ENCODE data around the gene SH3BP4.

The SH3BP4 gene

DNA sequence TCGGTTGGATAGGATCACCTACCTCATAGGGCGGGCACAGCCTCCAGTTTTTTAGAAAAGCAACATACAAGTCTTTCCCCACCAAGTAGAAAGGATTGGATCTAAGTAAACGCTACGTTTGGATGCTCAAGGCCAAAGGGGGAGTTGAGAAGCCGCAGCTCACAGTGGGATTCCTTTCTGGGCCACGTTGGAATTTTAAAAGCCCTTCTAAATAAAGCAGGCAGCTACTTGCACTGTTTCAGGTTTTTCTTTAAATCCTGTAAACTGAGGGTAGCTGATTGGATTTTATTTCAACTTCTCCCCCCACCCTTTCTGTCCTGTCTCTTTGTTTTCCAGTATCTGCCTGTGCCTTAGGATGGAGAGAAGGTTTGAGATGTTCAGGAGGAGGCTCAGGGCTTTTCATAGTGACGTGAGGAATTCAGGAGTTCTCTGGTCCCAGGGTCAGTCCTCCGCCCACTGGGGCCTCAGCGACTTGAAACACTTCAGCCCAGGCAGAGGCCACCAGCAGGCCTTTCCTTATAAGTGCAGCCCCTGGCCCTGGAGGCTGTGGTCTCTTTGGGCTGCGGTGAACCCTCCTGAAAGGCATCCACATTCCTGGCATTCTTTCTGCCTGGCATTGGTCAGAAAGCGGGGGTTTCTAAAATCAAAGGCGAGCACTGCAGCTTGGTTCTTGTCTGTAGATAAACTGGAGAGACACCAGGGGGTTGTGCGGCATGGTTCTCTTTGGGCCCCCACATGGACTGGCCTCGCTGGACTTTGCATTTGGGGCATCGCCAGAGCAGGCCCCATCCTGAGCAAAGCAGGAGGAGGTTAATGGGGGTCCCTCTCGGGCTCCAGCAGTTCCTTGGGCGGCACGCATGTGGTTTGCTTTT, 44.5 kb downstream of the SH3BP4 start:
- H3K27ac ChIP-seq (ENCODE audit: low read depth, low read length), result no peak overlapping the region
- H3K9me2 ChIP-seq (replicated peaks; ENCODE audit: insufficient read depth, low read length), result no peaks in the 10 kb centered on the region
- H3K9ac ChIP-seq (ENCODE audit: low read length), result no peak overlapping the region
- H4K20me1 ChIP-seq (ENCODE audit: low read depth, low read length), result no peaks in the 10 kb centered on the region
- H3K79me2 ChIP-seq (ENCODE audit: insufficient read depth, low read length), result no peaks in the 10 kb centered on the region
- H3F3A ChIP-seq (ENCODE audit: insufficient read depth), result no peaks in the 10 kb centered on the region
- no peaks in the 10 kb centered on the region for H3K9me3 ChIP-seq (ENCODE audit: insufficient read depth, low read length)
- no peak overlapping the region for H3K4me3 ChIP-seq (ENCODE audit: insufficient read depth, low read length, poor library complexity, severe bottlenecking)
- TF ChIP-seq, protein P1, sequence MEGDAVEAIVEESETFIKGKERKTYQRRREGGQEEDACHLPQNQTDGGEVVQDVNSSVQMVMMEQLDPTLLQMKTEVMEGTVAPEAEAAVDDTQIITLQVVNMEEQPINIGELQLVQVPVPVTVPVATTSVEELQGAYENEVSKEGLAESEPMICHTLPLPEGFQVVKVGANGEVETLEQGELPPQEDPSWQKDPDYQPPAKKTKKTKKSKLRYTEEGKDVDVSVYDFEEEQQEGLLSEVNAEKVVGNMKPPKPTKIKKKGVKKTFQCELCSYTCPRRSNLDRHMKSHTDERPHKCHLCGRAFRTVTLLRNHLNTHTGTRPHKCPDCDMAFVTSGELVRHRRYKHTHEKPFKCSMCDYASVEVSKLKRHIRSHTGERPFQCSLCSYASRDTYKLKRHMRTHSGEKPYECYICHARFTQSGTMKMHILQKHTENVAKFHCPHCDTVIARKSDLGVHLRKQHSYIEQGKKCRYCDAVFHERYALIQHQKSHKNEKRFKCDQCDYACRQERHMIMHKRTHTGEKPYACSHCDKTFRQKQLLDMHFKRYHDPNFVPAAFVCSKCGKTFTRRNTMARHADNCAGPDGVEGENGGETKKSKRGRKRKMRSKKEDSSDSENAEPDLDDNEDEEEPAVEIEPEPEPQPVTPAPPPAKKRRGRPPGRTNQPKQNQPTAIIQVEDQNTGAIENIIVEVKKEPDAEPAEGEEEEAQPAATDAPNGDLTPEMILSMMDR (IDR thresholded peaks at IDR 0.05; ENCODE audit: insufficient read depth, low read length, poor library complexity, severe bottlenecking), result no peak
- H3K27me3 ChIP-seq (ENCODE audit: low read length), result no peaks in the 10 kb centered on the region
- H3K36me3 ChIP-seq (ENCODE audit: low read length), result no peaks in the 10 kb centered on the region
- H3K4me2 ChIP-seq (ENCODE audit: low read depth, low read length, poor library complexity, severe bottlenecking), result no peak overlapping the region
- H2AFZ ChIP-seq (ENCODE audit: low read depth, low read length, severe bottlenecking), result no peak overlapping the region

GRCh38 chr2:234996941-234997270, 45.1 kb downstream of the SH3BP4 start:
- Histone ChIP-seq H3K36me3 (ENCODE audit: low read length) (no peaks in the 10 kb centered on the region), H3K27ac (ENCODE audit: low read depth, low read length) (no peak overlapping the region), H2AFZ (ENCODE audit: low read depth, low read length, severe bottlenecking) (no peak overlapping the region), H3K9me2 (replicated peaks; ENCODE audit: insufficient read depth, low read length) (no peaks in the 10 kb centered on the region), H3K9ac (ENCODE audit: low read length) (no peak overlapping the region), H3K27me3 (ENCODE audit: low read length) (no peaks in the 10 kb centered on the region), H3K4me3 (ENCODE audit: insufficient read depth, low read length, poor library complexity, severe bottlenecking) (no peak overlapping the region), H4K20me1 (ENCODE audit: low read depth, low read length) (no peaks in the 10 kb centered on the region), H3K79me2 (ENCODE audit: insufficient read depth, low read length) (no peaks in the 10 kb centered on the region), H3F3A (ENCODE audit: insufficient read depth) (no peaks in the 10 kb centered on the region), H3K9me3 (ENCODE audit: insufficient read depth, low read length) (no peaks in the 10 kb centered on the region), H3K4me2 (ENCODE audit: low read depth, low read length, poor library complexity, severe bottlenecking) (no peak overlapping the region)
- no peak for TF ChIP-seq EZH2phosphoT487 (conservative IDR thresholded peaks at IDR 0.05; ENCODE audit: low read length)
- TF ChIP-seq, protein P1 (IDR thresholded peaks at IDR 0.05; ENCODE audit: insufficient read depth, low read length, poor library complexity, severe bottlenecking), result no peak

DNA sequence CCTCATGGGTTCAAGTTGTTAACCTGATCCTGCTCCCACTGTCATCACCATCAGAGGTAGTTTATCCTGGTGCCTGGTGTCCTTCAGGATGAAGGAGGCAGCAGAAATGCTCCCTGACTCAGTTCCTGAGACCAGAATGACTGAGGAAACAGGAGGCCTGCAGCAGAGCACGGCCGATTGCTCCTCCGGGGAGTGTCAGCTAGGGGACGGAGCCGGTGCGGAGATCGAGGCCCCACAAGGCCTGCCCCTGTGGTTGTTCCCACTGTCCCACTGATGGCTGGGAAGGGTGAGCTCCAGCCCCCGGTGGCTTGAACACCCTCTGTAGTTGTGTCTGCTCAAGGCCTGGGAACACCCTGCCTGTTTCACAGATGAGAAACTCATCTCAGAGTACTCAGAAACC, 45.6 kb downstream of the SH3BP4 start:
- no peaks in the 10 kb centered on the region for H3K9me3 ChIP-seq (ENCODE audit: insufficient read depth, low read length)
- H3K79me2 ChIP-seq (ENCODE audit: insufficient read depth, low read length), result no peaks in the 10 kb centered on the region
- H3K4me2 ChIP-seq (ENCODE audit: low read depth, low read length, poor library complexity, severe bottlenecking), result no peak overlapping the region
- no peak overlapping the region for H3K9ac ChIP-seq (ENCODE audit: low read length)
- H2AFZ ChIP-seq (ENCODE audit: low read depth, low read length, severe bottlenecking), result no peak overlapping the region
- no peak for TF ChIP-seq EZH2phosphoT487 (conservative IDR thresholded peaks at IDR 0.05; ENCODE audit: low read length)
- TF ChIP-seq, protein P1 (IDR thresholded peaks at IDR 0.05; ENCODE audit: insufficient read depth, low read length, poor library complexity, severe bottlenecking), result no peak
- H3F3A ChIP-seq (ENCODE audit: insufficient read depth), result no peaks in the 10 kb centered on the region
- H3K27me3 ChIP-seq (ENCODE audit: low read length), result no peaks in the 10 kb centered on the region
- no peaks in the 10 kb centered on the region for H3K9me2 ChIP-seq (replicated peaks; ENCODE audit: insufficient read depth, low read length)
- no peak overlapping the region for H3K27ac ChIP-seq (ENCODE audit: low read depth, low read length)
- H3K36me3 ChIP-seq (ENCODE audit: low read length), result no peaks in the 10 kb centered on the region
- H3K4me3 ChIP-seq (ENCODE audit: insufficient read depth, low read length, poor library complexity, severe bottlenecking), result no peak overlapping the region
- H4K20me1 ChIP-seq (ENCODE audit: low read depth, low read length), result no peaks in the 10 kb centered on the region

Data from SU-DHL-6 (cell line).